ENCODE measurements around the gene TMPRSS6.
"Not testable (repeated sequence)": the region's sequence is repeated elsewhere in the genome, so short reads cannot be mapped to it uniquely, and the experiment has no call there.

Gene TMPRSS6

GRCh38 chr22:37083914-37084313 lies 25.6 kb downstream of the TMPRSS6 start:
- no peak for DNase-seq

DNA sequence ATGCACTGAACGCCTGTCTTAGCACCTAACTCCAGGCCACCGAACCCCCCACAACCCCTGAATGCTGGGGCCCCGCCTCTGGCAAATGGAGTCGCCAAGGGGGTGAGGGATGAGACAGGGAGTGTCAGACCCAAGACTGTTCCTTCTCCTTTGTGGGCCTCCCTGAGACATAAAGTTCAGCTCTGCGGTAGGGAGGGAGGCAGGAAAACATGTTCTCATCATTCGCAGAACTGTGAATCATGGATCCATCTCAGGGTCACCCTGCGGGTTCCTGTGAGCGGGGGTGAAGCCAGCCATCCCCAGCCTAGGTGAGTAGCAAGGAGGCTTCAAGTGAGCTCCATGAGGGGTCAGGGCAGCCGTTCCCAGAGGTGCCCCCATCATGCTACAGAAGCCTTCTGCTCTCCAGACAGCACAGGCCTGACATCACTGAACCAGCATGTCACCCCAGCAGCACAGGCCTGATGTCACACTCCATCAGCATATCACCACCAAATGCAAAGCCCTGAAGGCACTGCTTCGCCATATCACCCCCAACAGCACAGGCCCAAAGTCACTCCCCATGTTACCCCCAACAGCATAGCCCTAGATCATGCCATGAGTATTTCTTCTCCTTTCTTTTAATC lies 27.2 kb downstream of the TMPRSS6 start:
- no peak for DNase-seq

- DNase-seq = no peak
These were observed 28.7 kb downstream of the TMPRSS6 start for GRCh38 chr22:37080838-37081237.

GRCh38 chr22:37080438-37080837 lies 29.1 kb downstream of the TMPRSS6 start:
- no peak for DNase-seq

GRCh38 chr22:37079668-37080171 lies 29.8 kb downstream of the TMPRSS6 start:
- no peak for DNase-seq

DNA sequence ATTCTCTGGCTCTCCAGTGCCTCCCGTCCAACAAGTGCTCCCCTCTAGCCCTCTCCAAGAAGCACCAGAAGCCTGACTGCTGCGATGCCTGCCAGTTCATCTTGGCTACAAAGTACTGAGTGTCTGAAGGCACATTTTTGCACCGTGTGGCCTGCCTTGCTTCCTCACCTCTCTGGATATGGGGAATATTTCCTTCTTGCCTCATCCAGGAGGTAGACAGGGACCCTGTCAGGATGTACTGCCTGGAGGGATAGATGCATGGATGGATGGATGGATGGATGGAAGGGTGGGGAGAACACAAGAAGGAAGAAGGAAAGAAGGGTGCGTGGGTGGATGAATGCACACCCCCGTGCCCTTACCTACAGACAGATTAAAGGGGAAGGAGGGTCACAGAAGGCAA lies 30.4 kb downstream of the TMPRSS6 start:
- no peak for DNase-seq

GRCh38 chr22:37077802-37078448 lies 31.6 kb downstream of the TMPRSS6 start:
- peak; percentile 68 for DNase-seq

GRCh38 chr22:37075822-37076433 lies 33.6 kb downstream of the TMPRSS6 start:
- DNase-seq = no peak

GRCh38 chr22:37075046-37075445 lies 34.5 kb downstream of the TMPRSS6 start:
- DNase-seq = no peak

DNA sequence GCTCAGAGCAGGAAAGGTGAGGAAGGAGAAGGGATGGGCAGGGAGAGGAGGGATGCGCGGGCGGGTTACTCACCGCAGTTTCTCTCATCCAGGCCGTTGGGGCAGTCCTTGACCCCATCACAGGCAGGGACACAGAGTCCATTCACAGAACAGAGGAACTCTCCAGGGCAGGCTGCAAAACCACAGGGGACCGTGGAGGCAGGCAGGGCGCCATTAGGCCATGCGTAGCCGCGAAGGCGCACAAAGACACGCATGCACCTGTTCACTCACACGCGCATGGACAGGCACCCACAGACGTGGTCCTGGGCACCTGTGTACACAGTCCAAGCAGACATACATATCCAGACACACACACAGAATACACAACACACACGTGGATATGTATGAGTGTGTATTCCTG lies 35.0 kb downstream of the TMPRSS6 start:
- no peak for DNase-seq

DNA sequence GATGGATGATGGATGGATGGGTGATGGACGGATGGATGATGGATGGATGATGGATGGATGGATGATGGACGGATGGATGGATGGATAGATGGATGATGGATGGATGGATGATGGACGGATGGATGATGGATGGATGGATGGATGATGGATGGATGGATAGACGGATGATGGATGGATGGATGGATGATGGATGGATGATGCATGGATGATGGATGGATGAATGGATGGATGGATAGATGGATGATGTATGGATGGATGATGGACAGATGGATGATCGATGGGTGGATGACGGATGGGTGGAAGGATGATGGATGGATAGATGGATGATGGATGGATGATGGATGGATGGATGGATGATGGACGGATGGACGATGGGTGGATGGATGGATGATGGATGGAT lies 36.8 kb downstream of the TMPRSS6 start:
- DNase-seq = no peak

DNA sequence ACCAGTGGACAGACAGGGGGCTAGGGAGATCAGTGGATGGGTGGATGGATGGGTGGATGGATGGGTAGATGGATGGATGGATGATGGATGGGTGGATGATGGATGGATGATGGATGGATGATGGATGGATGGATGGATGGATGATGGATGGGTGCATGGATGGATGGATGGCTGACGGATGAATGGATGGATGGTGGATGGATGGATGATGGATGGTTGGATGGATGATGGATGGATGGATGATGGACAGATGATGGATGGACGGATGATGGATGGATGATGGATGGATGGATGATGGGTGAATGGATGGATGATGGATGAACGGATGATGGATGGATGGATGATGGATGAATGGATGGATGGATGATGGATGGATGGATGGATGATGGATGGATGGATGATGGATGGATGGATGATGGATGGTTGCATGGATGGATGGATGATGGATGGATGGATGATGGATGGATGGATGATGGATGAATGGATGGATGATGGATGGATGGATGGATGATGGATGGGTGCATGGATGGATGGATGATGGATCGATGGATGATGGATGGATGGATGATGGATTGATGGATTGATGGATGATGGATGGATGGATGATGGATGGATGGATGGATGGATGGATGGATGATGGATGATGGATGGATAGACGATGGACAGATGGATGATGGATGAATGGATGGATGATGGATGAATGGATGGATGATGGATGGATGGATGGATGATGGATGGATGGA lies 37.5 kb downstream of the TMPRSS6 start:
- DNase-seq = not testable (repeated sequence)

GRCh38 chr22:37070744-37071143 lies 38.8 kb downstream of the TMPRSS6 start:
- no peak for DNase-seq

- DNase-seq = no peak
These were observed 39.2 kb downstream of the TMPRSS6 start for GRCh38 chr22:37070334-37070733.

GRCh38 chr22:37069719-37070118 lies 39.8 kb downstream of the TMPRSS6 start:
- DNase-seq = no peak

DNA sequence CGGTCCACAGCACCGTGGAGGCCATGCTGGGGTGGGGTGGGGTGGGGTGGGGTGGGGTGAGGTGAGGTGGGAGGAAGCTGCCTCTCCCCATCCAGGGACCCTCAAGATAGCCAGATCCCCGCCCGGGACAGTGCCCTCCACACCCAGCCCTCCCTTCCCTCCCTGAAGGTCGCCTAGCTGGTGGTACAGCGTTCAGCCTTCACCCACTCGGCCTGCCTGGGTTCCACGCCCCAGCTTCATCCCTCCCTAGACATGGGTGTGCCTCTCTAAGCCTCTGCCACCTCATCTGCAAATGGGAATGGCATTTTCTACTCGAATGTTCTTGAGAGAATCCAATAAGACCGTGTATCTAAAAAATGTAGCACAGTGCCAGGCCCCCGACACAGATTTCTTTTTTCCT lies 40.2 kb downstream of the TMPRSS6 start:
- no peak for DNase-seq

DNA sequence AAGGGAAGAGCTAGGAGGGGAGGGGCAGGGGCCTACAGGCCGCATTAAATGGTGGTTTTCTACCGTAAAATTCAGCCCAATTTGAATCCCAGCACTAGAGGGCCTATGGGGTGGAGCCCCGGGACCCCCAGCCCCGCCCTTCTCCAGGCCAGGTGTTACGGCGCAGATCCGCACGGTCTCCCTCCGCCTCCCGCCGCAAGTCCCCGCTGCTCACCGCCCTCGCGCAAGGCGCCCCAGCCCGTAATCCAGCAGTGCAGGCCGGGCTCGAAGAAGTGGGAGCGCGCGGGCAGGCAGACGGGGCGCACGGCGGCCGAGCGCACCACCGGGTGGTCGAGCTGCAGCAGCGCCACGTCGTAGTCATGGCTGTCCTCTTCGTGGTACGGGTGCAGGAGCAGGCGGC lies 40.7 kb downstream of the TMPRSS6 start:
- no peak for DNase-seq

- DNase-seq = no peak
These were observed 42.1 kb downstream of the TMPRSS6 start for GRCh38 chr22:37067428-37067827.

DNA sequence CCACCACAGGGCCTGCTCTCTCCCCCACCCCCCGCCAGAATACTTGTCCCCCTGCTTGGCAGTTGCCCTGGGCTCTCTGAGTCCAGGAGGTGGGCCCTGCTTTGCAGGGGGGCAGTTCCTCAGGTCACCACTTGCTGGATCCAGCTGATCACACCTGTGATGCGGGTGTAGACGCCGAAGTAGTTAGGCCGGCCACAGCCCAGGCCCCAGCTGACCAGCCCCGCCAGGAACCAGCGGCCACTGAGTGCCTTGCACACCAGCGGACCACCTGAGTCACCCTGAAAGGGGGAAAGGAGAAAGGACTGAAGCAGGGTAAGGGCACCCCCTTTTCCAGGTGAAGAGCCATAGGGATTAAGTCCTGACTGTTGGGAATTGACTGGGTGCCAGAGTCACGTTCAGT lies 43.6 kb downstream of the TMPRSS6 start:
- no peak for DNase-seq

- DNase-seq = no peak
These were observed 44.3 kb downstream of the TMPRSS6 start for GRCh38 chr22:37065180-37065579.

DNA sequence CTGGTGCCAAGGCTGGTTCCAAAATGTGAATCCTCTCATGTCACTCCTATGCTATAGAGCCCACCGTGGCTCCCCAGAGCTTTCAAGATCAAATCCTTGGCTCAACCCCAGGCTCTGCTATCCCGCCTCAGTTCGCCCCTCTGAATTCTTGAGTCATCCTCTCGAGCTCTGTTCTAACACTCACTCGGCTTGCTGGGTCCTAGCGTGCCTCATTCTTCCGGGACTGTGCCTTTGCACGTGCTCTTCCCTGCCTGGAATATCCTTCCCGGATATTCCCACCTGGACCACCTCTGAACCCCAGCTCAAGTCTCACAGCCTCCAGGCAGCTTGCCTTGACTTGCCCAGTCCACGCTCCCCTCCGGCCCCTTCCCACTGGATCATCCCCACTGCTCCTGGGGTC lies 45.0 kb downstream of the TMPRSS6 start:
- no peak for DNase-seq

GRCh38 chr22:37063431-37064420 lies 45.8 kb downstream of the TMPRSS6 start:
- DNase-seq = peak; percentile 94

Measured in RPMI8226 (cell line).